Activated T-helper 1 cell treated with anti-CD3 and anti-CD28 coated beads, Interleukin-2, amount 50 U/mL, for 16 hours (primary cell): ENCODE results near the gene SCAF4.
"Not testable (repeated sequence)": the region's sequence is repeated elsewhere in the genome, so short reads cannot be mapped to it uniquely, and the experiment has no call there.

ENCODE experiments used
- DNase-seq, 2 donors: peaks; one replicate each; pipeline ENCODE4 v3.0.0-alpha.2; 2020; ENCODE audit warnings: low read depth in 1 of 2, low spot score in 1 of 2

The SCAF4 gene

DNA sequence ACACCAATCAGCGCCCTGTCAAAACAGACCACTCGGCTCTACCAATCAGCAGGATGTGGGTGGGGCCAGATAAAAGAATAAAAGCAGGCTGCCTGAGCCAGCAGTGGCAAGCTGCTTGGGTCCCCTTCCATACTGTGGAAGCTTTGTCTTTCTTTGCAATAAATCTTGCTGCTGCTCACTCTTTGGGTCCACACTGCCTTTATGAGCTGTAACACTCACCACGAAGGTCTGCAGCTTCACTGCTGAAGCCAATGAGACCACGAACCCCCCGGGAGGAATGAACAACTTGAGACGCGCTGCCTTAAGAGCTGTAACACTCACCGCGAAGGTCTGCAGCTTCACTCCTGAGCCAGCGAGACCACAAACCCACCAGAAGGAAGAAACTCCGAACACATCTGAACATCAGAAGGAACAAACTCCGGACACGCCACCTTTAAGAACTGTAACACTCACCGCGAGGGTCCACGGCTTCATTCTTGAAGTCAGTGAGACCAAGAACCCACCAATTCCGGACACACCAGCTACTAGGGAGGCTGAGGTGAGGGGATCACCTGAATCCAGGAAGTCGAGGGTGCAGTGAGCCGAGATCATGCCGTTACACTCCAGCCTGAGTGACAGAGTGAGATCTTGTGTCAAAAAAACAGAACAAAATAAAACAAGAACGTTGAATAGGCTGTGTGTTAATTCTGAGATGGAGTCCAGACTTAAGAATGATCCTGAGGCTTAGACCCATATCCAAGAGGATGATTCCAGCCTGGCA, 76.9 kb downstream of the SCAF4 start:
- not testable (repeated sequence) for DNase-seq

DNA sequence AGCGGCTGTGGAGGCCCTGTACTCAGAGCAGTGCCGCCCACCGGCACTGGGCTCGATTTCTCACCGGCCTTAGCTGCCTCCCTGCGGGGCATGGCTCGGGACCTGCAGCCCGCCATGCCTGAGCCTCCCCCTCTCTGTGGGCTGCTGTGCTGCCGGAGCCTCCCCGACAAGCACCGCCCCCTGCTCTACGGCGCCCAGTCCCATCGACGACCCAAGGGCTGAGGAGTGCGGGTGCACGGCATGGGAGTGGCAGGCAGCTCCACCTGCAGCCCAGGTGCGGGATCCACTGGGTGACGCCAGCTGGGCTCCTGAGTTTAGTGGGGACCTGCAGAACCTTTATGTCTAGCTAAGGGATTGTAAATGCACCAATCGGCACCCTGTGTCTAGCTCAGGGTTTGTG, 77.6 kb downstream of the SCAF4 start:
- DNase-seq = no peak

DNA sequence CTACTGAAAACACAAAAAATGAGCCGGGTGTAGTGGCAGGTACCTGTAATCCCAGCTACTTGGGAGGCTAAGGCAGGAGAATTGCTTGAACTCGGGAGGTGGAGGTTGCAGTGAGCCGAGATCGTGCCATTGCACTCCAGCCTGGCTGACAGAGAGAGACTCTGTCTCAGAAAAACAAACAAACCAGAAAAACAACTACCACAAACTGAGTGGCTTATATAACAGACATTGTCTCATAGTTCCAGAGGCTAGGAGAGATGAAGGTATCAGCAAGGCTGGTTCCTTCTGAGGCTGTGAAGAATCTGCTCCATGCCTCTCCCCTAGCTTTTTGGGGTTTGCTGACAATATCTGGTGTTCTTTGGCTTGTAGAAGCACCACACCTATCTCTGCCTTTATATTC, 80.4 kb downstream of the SCAF4 start:
- not testable (repeated sequence) for DNase-seq

GRCh38 chr21:31650930-31651329, 81.0 kb downstream of the SCAF4 start:
- no peak for DNase-seq

DNA sequence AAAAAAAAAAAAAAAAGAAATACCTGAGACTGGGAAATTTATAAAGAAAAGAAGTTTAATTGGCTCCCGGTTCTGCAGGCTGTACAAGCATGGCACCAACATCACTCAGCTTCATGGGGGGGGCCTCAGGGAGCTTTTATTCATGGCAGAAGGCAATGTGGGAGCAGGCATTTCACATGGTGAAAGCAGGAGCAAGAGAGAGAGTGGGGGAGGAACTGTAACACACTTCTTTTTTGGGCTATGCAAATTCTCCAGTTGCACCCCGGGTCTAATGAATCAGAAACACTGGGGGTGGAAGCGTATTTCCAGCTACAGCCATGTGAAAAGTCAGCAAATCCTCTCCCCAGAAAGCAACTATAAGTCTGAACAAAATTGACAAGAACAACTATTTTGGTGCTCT, 84.3 kb downstream of the SCAF4 start:
- no peak for DNase-seq

GRCh38 chr21:31644643-31645042, 87.3 kb downstream of the SCAF4 start:
- DNase-seq = no peak

- no peak for DNase-seq
Measured at GRCh38 chr21:31641416-31641922, 90.4 kb downstream of the SCAF4 start.

DNA sequence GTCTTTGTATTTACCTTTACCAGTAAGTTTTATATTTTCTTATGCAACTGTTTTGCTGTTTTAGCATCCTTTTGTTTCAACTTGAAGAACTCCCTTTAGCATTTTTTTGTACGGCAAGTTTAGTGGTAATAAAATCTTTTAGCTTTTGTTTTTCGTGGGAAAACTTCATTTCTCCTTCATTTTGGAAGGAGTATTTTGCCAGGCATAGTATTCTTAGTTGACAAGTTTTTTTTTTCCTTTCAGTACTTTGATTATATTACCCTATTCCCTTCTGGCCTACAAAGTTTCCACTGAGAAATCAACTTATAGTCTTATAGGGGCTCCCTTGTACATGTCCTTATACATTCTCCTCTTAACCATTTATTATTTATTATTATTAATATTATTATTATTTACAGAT, 95.0 kb downstream of the SCAF4 start:
- no peak for DNase-seq

GRCh38 chr21:31634993-31635392, 96.9 kb downstream of the SCAF4 start:
- no peak for DNase-seq

- not testable (repeated sequence) for DNase-seq
Measured at GRCh38 chr21:31631881-31632280, 100.0 kb downstream of the SCAF4 start.

GRCh38 chr21:31629972-31630711, 101.8 kb downstream of the SCAF4 start:
- DNase-seq = no peak

DNA sequence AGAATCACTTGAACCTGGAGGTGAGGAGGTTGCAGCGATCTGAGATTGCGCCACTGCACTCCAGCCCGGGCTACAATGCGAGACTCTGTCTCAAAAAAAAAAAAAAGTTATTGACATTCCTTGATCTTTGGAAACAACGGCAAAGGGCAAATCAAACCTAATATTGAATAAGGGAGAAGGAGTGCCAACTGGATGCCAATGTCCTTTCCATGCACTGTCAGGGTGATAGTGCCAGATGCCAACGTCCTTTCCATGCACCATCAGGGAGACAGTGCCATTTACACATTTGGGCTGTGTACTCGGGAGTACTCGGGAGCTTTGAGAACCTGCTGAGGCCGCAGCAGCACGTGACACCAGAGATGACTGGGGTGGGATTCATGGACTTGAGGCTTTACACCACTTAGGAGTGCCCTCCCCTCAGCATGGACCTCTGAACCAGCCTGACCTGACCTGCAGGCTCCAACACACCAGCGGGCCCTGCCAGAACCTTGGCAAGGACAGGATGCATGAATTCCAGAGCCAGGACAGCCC, 106.9 kb downstream of the SCAF4 start:
- DNase-seq = no peak

GRCh38 chr21:31624181-31624580, 107.7 kb downstream of the SCAF4 start:
- no peak for DNase-seq

DNA sequence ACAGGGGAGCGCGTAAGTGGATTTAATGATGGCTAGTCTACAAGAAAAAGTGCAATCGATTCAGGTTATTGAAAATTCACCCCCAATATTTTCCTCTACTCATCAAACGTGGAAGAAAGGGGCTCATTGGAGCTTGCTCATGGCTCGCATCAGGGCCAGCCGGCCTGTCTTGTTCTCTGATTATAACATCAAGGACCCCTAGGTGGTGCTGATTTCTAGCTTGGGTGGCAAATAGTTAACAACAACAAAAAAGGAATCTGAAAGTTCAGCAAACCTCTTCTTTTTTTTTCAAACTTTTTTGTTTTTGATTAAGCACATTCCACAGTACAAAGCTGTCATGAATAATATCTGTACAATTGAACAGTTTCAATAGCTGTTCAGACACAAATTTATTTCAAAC, 108.3 kb downstream of the SCAF4 start:
- DNase-seq = no peak

- DNase-seq = no peak
Measured at GRCh38 chr21:31622397-31622796, 109.5 kb downstream of the SCAF4 start.
